NCI-H1105 treated with DMSO at 0.1 percent for 48 hours (cell line): Measurements from ENCODE around the gene DIPK1A.
"Not testable (repeated sequence)": the region's sequence is repeated elsewhere in the genome, so short reads cannot be mapped to it uniquely, and the experiment has no call there.

Experiments
- DNase-seq: peaks from one replicate; lab custom pipeline; 2025; lab: John Stamatoyannopoulos, UW

The DIPK1A gene

GRCh38 chr1:92916899-92917298, 44.4 kb downstream of the DIPK1A start:
- DNase-seq = no peak

GRCh38 chr1:92915547-92915946, 45.7 kb downstream of the DIPK1A start:
- no peak for DNase-seq

- no peak for DNase-seq
Observed at GRCh38 chr1:92913093-92913819, 48.0 kb downstream of the DIPK1A start.

GRCh38 chr1:92910081-92910480, 51.2 kb downstream of the DIPK1A start:
- DNase-seq = no peak

- no peak for DNase-seq
Observed at GRCh38 chr1:92909321-92909720, 51.9 kb downstream of the DIPK1A start.

- DNase-seq = no peak
Observed at GRCh38 chr1:92907949-92908684, 53.1 kb downstream of the DIPK1A start.

- DNase-seq = no peak
Observed at GRCh38 chr1:92903765-92904164, 57.5 kb downstream of the DIPK1A start.

- no peak for DNase-seq
Observed at GRCh38 chr1:92902406-92902744, 58.9 kb downstream of the DIPK1A start.

GRCh38 chr1:92901699-92902405, 59.4 kb downstream of the DIPK1A start:
- no peak for DNase-seq

- DNase-seq = no peak
Observed at GRCh38 chr1:92901126-92901525, 60.1 kb downstream of the DIPK1A start.

GRCh38 chr1:92900539-92900938, 60.7 kb downstream of the DIPK1A start:
- DNase-seq = no peak

- no peak for DNase-seq
Observed at GRCh38 chr1:92899780-92900179, 61.5 kb downstream of the DIPK1A start.

GRCh38 chr1:92898053-92898452, 63.2 kb downstream of the DIPK1A start:
- DNase-seq = not testable (repeated sequence)

- no peak for DNase-seq
Observed at GRCh38 chr1:92887465-92887864, 73.8 kb downstream of the DIPK1A start.

- no peak for DNase-seq
Observed at GRCh38 chr1:92886886-92887419, 74.3 kb downstream of the DIPK1A start.

GRCh38 chr1:92884195-92884594, 77.1 kb downstream of the DIPK1A start:
- no peak for DNase-seq

- no peak for DNase-seq
Observed at GRCh38 chr1:92883297-92883696, 78.0 kb downstream of the DIPK1A start.

GRCh38 chr1:92882819-92883218, 78.4 kb downstream of the DIPK1A start:
- no peak for DNase-seq

- DNase-seq = no peak
Observed at GRCh38 chr1:92881391-92881790, 79.9 kb downstream of the DIPK1A start.

- DNase-seq = no peak
Observed at GRCh38 chr1:92879316-92879968, 81.8 kb downstream of the DIPK1A start.

- DNase-seq = peak; percentile 43
Observed at GRCh38 chr1:92877792-92878191, 83.5 kb downstream of the DIPK1A start.

- peak; percentile 46 for DNase-seq
Observed at GRCh38 chr1:92877081-92877711, 84.1 kb downstream of the DIPK1A start.
